SK-N-SH (cell line): ENCODE data around the gene MGAT5B.

Experiments used
- CTCF ChIP-seq: fragments of 200-600 bp; sonication (generic); IDR thresholded peaks from 2 replicates; pipeline ENCODE4 v1.6.1; 2017; ENCODE audit warnings: antibody characterized with exemption, mild to moderate bottlenecking, moderate library complexity
- FOXM1 ChIP-seq: IDR thresholded peaks from 2 replicates; pipeline ENCODE4 v1.4.0; 2012; ENCODE audit warnings: low read depth, mild to moderate bottlenecking
- RFX5 ChIP-seq: IDR thresholded peaks from 2 replicates; pipeline ENCODE4 v1.6.1; 2012; ENCODE audit warnings: mild to moderate bottlenecking, improper control_type of control experiment, low read length
- TAF1 ChIP-seq: IDR thresholded peaks from 2 replicates; pipeline ENCODE4 v1.6.1; 2012; ENCODE audit warnings: low read depth, mild to moderate bottlenecking, low read length, moderate library complexity, borderline replicate concordance
- YY1 ChIP-seq: IDR thresholded peaks from 2 replicates; pipeline ENCODE4 v1.4.0; 2012; ENCODE audit warnings: low read depth, mild to moderate bottlenecking

- TF ChIP-seq FOXM1 (no peak), YY1 (no peak), CTCF (no peak), RFX5 (no peak), TAF1 (no peak)
Measured at GRCh38 chr17:76894842-76895241, 26.6 kb downstream of the MGAT5B start.
